Measurements from ENCODE around the gene RGS17.

GRCh38 chr6:153101461-153101860, 29.6 kb downstream of the RGS17 start:
- TF ChIP-seq CTCF (IDR thresholded peaks at IDR 0.05) (no peak), POLR2A (IDR thresholded peaks at IDR 0.05) (no peak)

Measured in uterus (tissue), 2 donors.